Chondrocyte (in vitro differentiated cells): ENCODE measurements around the gene GALNT2. TPM values are rescaled to one million over a fixed set of nuclear protein-coding genes. Genes with fewer than 3 reads are reported as not detected.

ENCODE experiments used
- DNase-seq: peaks from one replicate; pipeline ENCODE4 v3.0.0; 2021; ENCODE audit warnings: mixed read lengths, low spot score
- H3K27ac Mint-ChIP-seq: one replicate; pipeline ENCODE4 v1.8.0; 2021; ENCODE audit warnings: mild to moderate bottlenecking, moderate library complexity, mixed read lengths; ENCODE audit not compliant: unreplicated experiment
- H3K27me3 Mint-ChIP-seq: 2 replicates; pipeline ENCODE4 v1.8.0; 2021; ENCODE audit warnings: low read depth, mixed read lengths
- H3K36me3 Mint-ChIP-seq: 2 replicates; pipeline ENCODE4 v1.8.0; 2021; ENCODE audit warnings: low read depth, mixed read lengths
- H3K4me1 Mint-ChIP-seq: 2 replicates; pipeline ENCODE4 v1.8.0; 2021; ENCODE audit warnings: low read depth, mild to moderate bottlenecking, mixed read lengths
- H3K4me3 Mint-ChIP-seq: one replicate; pipeline ENCODE4 v1.8.0; 2021; ENCODE audit warnings: mild to moderate bottlenecking, moderate library complexity, mixed read lengths; ENCODE audit not compliant: unreplicated experiment
- H3K9me3 Mint-ChIP-seq: 2 replicates; pipeline ENCODE4 v1.8.0; 2021; ENCODE audit warnings: low read depth, mixed read lengths
- CTCF ChIP-seq: fragments of 200-600 bp; sonication (generic); IDR thresholded peaks from 2 replicates; pipeline ENCODE4 v1.5.0; 2021; ENCODE audit warnings: antibody characterized with exemption, mild to moderate bottlenecking, moderate library complexity
- total RNA-seq: library from RNA; stranded (reverse); gene quantifications from 3 replicates; pipeline ENCODE4 v1.2.1, GENCODE V29; 2021

Gene GALNT2
- total RNA-seq, 1 donor from 2014 or later, result 223 TPM

GRCh38 chr1:230090194-230090711 is 23.2 kb downstream of the GALNT2 start:
- H3K27ac Mint-ChIP-seq, result peak overlapping the region; percentile 97
- no peaks in the 10 kb centered on the region for H3K9me3 Mint-ChIP-seq
- no peaks in the 10 kb centered on the region for H3K27me3 Mint-ChIP-seq
- no peak for TF ChIP-seq CTCF
- peak overlapping the region; percentile 29 for H3K4me3 Mint-ChIP-seq
- no peak for DNase-seq
- H3K4me1 Mint-ChIP-seq, result peaks cover 88% of the 10 kb centered on the region
- no peaks in the 10 kb centered on the region for H3K36me3 Mint-ChIP-seq

GRCh38 chr1:230091473-230092231 is 24.6 kb downstream of the GALNT2 start:
- H3K9me3 Mint-ChIP-seq, result no peaks in the 10 kb centered on the region
- H3K27ac Mint-ChIP-seq, result peak overlapping the region; percentile 97
- peaks cover 79% of the 10 kb centered on the region for H3K4me1 Mint-ChIP-seq
- TF ChIP-seq CTCF, result peak; percentile 35
- H3K36me3 Mint-ChIP-seq, result no peaks in the 10 kb centered on the region
- no peak overlapping the region for H3K4me3 Mint-ChIP-seq
- DNase-seq, result no peak
- H3K27me3 Mint-ChIP-seq, result no peaks in the 10 kb centered on the region

- Mint-ChIP-seq H3K4me1 (peaks cover 58% of the 10 kb centered on the region), H3K27me3 (no peaks in the 10 kb centered on the region), H3K9me3 (no peaks in the 10 kb centered on the region), H3K36me3 (no peaks in the 10 kb centered on the region), H3K4me3 (no peak overlapping the region), H3K27ac (peak overlapping the region; percentile 3)
- DNase-seq, result no peak
- TF ChIP-seq CTCF, result no peak
Observed at GRCh38 chr1:230094746-230095145, 27.7 kb downstream of the GALNT2 start.

GRCh38 chr1:230095938-230096337 is 28.9 kb downstream of the GALNT2 start:
- H3K27ac Mint-ChIP-seq, result no peak overlapping the region
- H3K27me3 Mint-ChIP-seq, result no peaks in the 10 kb centered on the region
- no peak for TF ChIP-seq CTCF
- H3K4me3 Mint-ChIP-seq, result no peak overlapping the region
- H3K4me1 Mint-ChIP-seq, result peaks cover 46% of the 10 kb centered on the region
- no peaks in the 10 kb centered on the region for H3K36me3 Mint-ChIP-seq
- no peaks in the 10 kb centered on the region for H3K9me3 Mint-ChIP-seq
- DNase-seq, result no peak

- no peak overlapping the region for H3K27ac Mint-ChIP-seq
- no peaks in the 10 kb centered on the region for H3K27me3 Mint-ChIP-seq
- H3K4me1 Mint-ChIP-seq, result peaks cover 46% of the 10 kb centered on the region
- DNase-seq, result no peak
- no peak for TF ChIP-seq CTCF
- no peaks in the 10 kb centered on the region for H3K36me3 Mint-ChIP-seq
- H3K4me3 Mint-ChIP-seq, result no peak overlapping the region
- H3K9me3 Mint-ChIP-seq, result no peaks in the 10 kb centered on the region
Observed at GRCh38 chr1:230097370-230097769, 30.3 kb downstream of the GALNT2 start.
